Fibroblast of gingiva (primary cell): ENCODE results near the gene TSSK6.
"Not testable (repeated sequence)": the region's sequence is repeated elsewhere in the genome, so short reads cannot be mapped to it uniquely, and the experiment has no call there.

ENCODE experiments used
- DNase-seq: peaks from one replicate; pipeline ENCODE4 v3.0.0-alpha.2; 2011; ENCODE audit warnings: low read depth

Gene TSSK6

DNA sequence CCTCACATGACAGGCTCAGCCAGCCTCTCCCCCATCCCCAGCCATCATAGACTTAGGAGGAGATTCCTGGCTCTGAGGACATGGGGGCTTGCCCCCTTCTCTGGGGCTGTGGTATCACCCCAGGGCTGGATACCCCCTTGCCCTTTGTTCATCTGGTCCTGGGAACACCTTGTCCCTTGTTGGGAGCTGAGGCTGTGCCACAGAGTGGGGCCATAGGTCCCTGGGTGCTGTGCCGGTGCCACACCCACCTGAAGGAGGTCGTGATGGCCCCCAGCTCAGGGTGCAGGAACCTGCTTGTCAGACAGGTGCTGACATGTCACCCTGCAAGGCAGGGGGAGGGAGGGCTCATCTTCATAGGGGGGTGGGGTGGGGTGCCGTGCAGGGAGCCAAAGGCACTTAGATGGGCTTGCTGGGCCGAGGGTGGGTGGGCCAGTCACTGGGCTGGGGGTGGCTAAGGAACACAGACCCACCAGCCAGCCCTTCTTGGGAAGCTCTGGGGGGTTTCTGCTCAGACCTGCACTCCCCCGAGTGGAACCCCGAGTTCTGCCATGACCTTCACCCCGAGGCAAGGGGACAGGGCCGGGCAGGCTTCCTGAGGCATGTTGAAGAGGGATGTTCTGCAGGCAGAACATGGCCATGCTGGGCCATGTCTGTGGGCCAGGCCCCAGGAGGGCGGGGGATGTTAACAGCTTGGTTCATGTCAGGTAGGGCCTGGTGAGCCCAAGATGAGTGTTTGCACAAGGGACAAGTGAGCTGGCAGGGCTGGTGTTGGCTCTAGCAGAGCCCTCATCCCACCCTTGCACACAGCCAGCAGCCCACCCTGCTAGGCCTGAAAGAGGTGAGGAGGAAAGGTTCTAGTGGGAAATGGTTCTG, 28.0 kb downstream of the TSSK6 start:
- DNase-seq: no peak

DNA sequence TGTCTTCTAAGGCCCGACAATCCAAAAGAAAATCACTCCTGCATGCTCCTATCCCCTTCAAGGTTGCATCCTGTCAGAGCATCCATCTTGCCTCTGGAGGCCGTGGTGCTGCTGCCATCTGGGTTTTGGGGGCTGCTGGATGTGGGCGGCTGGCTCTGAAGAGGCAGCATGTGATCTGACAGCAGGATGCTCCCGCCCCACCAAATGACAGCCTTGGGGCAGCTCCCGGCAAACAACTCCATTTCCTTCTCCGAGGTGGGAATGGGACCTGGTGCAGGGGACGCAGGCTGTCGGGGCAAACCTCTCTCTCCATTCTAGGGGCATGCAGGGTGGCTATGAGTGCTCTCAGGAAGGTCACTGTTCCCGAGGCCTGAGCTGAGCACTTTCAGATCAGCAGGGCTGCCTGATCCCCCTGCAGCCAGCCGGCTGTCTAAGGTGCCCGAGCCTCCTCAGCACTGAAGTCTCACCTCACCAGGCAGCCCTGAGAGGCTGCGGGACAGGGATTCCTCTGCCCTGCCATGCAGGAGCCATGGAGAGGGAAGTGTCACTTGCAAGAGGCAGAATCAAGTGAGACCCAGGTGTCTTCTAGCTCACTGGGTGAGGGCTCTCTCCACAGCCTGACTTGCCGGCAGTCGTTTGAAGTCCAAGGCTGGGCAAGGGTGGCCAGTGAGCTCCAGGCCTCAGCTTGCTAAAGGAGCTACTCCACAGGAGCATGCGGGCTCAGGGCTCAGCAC, 28.8 kb downstream of the TSSK6 start:
- no peak for DNase-seq

DNA sequence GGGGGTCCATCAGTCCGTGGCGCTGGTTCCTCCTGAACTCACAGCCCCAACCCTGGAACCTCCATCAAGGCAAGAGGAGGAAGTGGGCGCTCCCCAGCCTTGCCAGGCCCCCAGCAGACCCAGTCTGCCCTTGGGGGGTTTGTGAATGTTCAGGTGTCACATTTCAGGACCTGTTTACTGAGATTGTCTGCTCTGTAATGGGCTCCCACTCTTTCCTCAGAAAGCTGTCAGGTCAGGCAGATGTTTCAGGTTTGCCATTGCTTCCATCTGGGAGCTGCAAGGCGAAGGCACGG, 29.4 kb downstream of the TSSK6 start:
- DNase-seq: no peak

DNA sequence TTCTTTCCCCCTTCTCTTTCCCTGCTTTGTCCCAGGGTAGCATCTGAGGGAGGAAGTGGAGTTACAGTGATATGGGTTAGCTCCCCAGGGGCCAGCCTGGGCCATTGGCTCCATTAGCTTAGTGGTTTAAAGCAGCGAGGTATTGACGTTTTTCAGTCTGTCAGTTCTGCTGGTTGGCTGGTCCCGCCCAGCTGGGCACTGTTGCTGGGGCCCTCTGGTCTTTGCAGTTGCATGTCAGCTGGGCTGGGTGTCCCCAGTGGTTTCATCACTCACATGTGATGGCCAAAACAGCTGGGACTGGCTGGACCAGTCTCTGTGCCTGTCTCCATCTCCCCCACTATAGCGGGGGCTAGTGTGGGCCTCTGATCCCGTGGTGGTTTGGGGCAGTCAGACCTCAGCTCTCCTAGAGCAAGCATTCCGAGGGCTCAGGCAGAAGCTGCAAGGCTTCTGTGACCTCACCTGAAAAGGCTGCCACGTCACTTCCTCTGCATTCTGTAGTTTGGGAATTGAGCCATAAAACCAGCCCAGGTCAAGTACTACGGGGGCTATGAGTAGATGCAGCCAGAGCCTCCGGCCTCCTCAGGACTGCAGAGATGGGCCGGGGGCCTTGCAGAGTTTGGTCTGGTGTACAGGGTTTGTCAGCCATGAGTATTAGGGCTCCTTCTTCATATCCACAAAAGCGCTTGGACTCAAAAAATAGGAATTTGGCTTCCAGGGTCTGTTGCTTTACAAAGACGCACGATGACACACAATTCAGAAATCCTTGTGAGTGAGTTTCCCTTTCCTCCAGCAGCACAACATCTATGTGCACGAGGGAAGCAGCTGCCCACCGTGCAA, 30.0 kb downstream of the TSSK6 start:
- peak; percentile 40 for DNase-seq

DNA sequence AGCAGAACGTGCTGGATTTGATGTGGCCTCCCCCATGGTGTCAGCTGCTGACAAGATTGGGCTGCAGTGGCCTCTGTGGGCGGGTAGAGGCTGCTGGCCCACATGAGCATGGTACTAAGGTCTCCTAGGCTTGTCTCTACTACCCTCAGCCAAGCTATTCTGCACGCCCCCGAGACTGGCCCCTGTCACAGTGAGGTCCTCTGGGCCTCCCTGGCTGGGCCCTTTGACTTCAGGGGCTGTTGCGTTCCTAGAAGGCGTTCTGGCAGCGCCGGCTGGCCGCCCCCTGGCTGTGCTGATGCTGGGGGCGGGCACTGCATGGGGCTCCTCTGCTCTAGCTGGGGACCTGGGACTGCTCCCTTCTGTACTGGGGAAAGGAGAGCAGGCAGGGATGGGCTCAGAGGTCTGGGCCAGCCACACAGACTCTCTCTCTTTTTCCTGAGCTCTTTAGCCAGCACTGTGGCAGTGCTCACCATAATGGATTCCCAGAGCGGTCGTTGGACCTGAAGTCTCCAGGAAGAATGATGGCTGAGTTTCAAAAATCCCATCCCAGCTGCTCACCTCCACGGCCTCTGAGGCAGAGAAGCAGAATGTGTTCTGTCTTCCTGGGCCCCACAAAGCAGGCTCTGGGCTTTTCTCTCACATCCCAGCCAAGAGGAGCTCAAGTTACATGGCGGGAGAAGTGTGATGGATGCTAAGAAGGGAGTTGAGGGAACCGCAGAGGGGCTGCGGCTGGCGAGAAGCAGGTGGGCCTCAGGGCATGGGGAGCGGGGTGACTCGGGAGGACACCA, 32.3 kb downstream of the TSSK6 start:
- no peak for DNase-seq

DNA sequence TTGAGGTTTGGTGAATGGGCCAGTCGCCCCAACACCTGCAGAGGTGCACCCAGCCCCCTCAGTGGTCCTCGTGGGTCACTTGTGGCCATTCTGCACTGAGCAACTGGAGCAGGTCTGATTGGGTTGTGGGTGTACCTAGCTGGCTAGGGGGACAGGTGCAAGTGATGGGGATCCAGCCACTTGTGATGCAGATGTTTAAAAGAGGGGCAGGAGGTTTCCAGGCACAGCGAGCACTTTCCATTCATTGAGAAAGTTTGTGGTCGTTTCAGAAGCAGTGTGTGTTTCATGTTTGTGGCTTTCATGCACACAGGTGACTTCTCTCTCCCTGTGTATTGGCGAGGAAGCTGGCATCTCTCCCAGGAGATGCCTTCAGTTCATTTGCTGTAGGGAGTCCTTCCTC, 34.7 kb downstream of the TSSK6 start:
- no peak for DNase-seq

DNA sequence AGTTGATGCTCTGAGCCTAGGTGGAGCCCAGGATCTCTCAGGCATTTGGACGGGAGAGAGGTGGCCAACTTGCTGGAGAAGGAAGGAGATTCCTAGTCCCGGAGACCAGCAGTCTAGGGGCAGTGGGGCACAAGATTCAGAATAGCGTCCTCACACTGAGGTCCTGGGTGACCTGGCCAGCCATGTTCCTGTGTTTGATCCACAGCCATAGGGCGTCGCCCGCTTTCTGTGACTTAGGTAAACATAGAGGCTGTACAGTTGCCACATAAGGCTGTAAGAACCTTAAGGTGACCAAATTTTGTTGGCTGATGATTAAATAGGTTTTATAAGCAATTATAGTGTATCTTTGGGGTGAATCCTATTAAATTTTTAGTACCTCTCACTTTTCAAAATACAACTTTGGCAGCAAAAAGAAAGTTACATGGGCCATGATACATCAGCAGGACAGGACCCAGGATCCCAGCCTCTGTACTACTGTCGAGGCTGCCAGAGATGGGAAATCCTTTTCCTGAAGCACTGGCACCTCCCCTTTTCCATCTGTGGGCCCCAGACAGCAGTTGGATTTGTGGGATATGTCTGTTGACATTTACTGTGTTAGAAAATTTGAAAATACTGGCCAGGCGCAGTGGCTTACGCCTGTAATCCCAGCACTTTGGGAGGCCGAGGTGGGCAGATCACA, 37.5 kb downstream of the TSSK6 start:
- DNase-seq: no peak

DNA sequence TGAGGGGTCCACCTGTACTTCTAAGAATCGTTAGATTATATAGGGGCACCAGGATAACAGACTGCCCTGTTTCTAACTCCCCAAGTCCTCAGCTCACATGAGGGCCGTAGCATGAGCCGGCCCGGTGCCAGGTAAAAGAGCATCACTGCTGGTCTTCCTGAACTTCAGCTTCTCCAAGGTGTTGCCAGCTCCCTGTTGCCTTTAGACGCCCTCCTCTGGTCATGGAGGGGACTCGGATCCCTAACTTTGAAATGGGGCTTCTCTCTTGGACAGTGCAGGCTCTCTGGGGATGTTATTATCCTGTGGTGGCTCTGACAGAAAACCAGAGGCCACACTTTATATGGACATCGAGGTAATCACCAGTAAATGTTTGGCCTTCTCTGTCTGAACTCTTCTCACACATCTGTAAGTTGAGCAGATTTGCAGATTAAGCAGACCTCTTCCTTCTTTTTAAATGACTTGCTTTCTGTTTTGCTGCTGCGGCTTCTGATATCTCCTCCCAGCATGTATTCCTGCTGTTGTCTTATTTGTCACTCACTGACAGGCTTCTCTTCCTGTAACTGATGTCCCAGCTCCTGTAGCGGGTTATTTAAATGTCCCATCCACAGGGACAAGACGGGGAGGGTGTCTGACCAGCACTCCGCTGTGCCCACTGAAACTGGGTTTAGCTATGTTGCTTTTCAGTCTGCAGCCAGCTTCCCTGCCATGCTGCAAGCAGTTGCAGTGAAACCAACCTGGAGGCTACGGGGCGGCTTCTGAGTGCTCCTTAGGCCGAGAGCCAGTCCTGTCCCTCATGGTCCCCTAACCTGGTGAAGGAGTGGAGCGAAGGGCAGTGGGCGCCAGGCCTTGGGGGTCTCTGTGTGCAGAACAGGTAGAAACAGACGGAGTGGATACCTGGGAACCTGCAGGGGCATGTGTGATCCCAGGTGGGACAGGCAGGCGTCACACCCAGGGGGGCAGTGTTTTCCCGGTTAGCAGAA, 39.2 kb downstream of the TSSK6 start:
- DNase-seq: no peak

DNA sequence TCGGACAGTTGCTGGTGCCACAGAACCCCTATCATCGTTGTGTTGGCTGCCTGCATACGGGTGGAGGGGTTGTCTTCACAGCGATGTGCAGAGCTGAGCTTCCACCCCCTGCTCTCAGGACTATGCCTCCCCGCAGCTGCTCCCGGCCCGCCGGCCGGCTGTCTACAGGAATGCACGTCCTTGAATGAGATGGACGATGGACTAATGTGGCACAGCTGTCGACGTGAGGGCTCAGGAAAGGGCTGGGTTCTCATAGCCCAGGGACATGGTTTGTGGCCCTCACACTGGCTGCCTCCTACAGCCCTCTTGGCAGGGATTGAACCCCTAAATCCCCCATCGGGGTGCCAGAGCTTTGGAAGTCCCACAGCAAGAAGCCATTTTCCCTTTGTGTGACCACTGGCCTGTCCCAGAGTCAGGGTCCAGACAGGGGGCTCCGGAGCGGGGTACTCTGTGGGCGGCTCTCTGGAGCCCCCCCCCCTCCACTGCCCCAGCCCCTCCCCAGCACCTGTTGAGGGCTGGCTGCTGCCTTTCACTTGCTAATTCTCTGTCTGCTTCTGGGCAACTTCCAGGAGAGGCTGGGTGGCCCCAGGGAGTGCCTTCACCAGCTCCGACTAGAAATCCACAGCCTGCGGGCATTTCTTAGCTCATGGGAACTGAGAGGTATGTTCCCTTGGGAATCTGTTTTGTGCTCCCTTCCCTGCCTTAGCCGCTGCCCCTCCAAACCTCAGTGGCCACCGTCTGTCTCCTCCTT, 40.2 kb downstream of the TSSK6 start:
- DNase-seq: no peak

DNA sequence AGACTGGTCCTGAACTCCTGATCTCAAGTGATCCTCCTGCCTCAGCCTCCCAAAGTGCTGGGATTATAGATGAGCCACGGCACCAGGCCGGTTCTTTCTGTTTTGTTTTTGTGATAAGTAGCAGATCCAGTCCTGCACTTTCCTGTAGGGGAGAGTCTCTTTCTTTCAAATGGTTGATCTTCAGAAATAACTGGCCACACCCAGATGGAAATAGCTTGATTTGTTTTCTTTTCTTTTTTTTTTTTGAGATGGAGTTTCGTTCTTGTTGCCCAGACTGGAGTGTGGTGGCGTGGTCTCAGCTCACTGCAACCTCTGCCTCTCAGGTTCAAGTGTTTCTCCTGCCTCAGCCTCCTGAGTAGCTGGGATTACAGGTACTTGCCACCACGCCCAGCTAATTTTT, 43.2 kb downstream of the TSSK6 start:
- not testable (repeated sequence) for DNase-seq

DNA sequence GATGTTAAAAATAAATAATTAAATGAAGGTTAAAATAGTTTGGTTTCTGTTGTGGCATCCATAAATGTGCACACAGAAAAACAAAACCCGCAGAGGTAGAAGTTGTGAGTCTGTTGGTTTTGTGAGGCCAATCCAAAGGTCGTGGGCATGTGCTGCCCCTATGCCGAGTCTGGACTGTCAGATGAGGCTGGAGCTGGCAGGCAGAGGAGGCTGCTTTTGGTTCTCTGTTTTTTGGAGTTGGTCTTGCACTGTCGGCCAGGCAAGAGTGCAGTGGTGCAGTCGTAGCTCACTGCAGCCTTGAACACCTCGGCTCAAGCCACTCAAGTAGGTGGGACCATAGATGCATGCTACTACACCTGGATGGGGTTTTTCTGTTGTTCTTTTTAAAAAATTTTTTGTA, 43.7 kb downstream of the TSSK6 start:
- no peak for DNase-seq

DNA sequence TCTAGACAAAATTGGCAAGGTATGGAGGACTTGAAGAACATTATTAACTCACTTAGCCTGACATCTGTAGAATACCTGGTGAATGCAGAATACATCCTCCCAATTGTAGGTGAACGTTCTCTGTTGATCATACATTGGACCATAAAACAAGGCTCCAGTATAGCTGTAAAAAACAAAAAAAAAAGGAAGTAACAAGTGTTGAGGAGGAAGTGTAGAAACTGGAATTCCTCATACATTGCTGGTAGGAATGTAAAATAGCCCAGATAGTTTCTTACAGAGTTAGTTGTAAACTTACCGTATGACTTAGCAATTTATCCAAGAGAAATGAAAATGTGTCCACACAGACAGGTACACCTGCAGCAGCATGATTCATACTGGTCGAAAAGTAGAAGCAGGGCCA, 44.8 kb downstream of the TSSK6 start:
- no peak for DNase-seq

DNA sequence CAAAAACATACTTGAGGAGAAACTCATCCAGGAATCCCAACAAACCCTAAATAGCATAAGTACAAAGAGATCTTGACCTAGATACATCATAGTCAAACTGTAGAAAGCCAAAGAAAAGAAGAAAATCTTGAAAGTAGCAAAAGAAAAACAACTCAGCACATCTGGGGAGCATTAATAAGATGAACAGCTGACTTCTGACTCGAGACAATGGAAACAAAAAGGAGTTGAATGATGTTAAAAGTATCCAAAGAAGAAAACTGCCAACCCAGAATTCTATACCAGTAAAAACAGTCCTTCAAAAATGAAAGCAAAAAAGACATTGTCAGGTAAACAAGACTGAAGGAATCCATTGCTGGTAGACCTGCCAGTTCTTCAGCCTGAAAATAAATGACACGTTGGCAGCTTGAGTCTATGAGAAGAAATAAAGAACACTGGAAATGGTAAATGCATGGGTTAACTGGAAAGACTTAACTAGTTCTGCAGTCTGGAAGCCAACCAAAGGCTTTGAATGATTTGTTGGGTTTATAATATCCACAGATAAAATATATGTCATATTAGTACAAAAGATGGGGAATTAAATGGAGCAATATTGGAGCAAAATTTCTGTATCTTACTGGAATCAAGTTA, 46.8 kb downstream of the TSSK6 start:
- peak; percentile 28 for DNase-seq

DNA sequence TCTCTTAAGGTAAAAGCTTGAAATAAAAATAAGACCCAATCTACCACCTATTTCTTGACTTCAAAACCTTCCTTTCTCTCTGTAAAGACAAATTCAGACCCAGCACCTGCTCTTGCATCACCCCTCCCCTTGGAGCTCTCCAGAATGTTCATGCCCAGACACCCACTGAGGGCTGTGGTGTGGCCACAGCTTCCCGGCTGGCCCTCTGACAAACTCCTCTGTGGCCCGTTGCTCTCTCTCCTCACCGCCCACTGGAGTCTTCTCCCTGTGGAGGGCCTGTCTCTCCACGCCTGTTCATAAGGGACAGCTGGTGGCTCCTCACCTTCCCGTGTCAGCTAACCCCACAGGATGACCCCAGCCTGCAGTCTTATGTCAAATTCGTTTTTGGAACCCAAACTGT, 49.1 kb downstream of the TSSK6 start:
- no peak for DNase-seq

DNA sequence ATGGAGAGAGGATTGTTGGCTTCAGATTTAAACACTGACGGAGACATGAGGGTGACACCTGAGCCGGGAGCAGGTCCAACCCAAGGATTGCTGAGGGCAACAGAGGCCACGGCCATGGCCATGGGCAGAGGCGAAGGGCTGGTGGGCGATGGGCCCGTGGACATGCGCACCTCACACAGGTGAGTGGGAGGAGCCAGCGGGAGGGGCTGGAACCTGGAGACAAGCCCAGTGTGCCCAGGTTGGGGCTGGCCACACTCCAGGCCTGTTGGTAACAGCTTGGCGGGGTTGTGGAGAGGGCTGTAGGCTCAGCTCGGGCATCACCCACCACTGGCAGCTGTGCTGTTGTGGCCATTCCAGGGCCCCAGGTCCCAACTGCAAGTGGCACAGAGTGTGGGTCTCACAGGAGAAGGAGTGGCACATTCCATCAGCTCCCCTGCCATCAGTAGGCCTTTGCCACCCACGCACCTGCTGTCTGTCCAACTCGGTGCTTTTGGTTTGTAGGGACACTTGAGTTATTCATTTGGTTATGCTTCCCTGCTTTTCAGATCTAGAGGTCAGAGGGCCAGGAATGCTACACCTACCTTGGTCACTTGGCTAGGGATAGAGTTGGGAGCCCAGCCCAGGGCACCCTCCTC, 49.8 kb downstream of the TSSK6 start:
- DNase-seq: no peak

DNA sequence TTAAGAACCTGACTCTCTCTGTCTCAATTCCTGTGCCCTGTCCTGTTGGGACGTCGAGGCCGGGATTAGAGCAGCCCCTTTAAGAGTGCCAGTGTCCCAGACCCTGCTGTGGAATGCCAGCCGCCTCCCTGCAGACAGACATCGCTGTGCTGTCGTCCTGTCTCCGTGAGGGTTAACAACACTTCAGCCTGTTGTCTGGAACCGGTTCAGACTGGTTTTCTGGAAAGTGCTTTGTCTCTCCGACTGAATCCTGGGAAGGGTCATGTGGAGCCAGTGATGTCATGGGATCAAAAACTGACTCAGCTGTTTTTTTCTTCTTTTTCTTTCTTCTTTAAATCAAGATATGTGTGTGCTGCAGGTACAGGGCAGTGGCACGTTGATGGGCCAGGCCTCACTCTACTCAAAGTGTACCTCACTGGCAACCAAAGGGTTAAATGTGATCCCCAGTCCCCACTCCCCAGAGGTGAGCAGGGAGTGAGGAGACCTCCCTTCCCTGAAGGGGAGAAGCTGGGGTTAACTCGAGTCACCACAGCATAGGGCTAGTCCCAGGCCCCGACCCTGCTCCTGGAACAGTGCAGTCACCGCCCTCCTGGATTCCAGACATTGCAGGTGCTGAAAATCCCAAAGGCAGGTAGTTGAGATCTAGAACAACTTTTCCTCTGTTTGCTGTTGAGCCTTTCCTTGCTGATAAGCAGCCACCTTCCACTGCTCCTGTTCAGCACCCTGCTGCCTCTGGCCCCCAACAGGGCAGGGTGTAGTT, 50.8 kb downstream of the TSSK6 start:
- peak; percentile 30 for DNase-seq
